GM21576 (cell line): ENCODE results near the gene STAT3.
"Not testable (repeated sequence)": the region's sequence is repeated elsewhere in the genome, so short reads cannot be mapped to it uniquely, and the experiment has no call there.

Experiments used
- ATAC-seq: cut with Tn5 transposase; IDR thresholded peaks from one replicate; pipeline ENCODE4 v1.9.1; 2021; ENCODE audit warnings: mild to moderate bottlenecking, moderate library complexity; ENCODE audit not compliant: unreplicated experiment

Gene STAT3

DNA sequence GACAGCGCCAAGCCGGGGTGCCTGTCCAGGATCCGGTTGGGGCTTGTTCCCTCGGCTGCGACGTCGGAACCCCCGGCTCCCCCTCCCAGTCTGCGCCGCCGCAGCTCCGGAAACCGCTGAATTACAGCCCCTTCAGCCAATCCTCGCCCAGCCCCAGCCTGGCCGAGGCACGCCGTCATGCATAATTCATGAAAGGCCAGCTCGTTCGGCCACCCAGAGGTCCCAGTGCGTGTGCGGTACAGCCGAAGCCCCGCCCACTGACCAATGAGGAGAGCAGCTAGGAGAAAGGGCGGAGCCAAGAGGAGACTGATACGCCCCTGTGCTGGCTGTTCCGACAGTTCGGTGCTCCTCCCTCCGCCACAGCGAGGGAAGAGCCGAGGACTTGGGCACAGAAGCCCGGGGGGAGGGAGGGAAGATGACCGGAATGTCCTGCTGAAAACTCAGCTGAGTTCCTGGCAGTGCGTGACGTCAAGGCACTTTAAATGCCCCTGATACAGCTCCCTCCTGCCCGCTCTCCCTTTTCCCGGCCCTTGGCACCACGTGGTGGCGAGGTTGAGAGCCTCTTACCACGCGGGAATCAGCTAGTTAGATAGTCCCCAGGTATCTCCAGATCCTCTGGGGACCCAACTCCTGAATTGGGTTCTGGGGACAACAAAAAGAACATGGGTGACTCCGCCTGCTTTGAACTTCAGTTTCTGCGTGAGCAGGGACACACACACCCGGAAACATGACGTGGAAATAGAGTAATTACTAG, at the start of gene STAT3:
Gene STAT3, minus strand, starts transcription at position 62 of the 754 bp plus-strand sequence. CDS start 39,926 bp downstream, outside the sequence.
- ATAC-seq, result peak; percentile 86

DNA sequence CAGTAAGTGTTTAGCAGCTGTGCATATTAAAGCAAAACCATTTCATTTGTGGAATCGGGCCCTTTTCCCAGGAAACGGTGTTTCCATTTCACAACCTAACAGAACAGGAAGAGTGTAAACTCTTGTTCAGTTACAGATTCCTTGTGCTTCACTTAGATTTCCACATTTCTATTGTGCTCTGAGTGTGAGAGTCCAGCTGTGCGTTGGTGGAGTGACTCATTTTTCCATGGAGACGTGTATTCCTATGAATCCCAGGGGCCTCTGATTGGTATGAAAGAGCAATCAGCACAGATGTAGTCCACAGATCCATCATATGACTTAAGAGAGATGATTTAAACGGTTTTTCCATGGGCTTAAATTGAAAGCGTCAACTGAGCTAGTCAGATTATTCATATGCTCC, 48.1 kb upstream of the STAT3 start:
- ATAC-seq, result no peak

DNA sequence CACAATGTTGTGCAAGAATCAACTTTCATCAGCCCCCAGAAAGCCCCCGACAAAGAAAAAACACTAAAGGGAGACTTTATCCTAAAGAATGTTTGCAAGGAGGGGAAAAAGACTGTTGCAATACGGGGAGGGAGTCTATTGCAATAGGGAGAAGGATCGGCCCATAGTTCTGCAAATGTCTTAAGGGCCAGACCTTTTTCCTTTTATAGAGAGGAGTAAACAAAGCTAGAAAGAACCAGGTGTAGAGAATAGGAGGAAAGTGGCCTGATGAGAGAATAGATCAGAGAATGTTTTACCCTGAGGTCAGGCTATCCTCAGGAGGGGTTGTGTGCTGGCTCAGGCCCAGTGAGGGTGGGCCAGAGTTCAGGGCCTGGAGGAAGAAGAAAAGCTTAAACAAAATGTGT, 43.5 kb upstream of the STAT3 start:
- no peak for ATAC-seq

DNA sequence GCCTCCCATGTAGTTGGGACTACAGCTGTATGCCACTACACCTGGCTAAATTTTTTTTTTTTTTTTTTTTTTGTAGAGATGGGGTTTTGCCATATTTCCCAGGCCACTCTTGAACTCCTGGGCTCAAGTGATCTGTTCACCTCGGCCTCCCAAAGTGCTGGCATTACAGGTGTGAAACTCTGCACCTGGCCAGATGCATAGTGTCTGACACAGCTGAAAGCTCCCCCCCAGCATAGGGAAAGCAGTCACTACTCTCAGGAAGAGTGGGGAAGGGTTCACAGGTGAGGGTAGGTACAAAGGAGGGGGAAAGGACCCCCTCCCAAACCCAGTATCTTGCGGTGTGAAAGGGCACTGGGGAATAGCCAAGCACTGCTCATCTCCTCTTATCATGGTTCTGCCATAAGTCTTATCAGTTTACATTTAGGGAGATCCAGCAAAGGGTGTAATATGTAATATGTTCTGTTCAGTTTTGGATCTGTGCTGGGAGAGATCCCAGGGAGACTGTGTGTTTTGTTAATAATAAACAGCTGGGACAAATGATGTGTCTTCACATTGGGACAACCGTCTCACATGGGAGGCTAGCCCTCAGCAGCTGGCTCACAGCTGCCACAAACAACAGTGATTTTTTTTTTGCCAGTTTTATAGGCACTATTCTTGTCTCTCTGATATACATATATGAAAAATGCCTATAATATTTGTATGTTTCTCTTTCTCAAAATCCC, 41.6 kb upstream of the STAT3 start:
- ATAC-seq, result no peak

DNA sequence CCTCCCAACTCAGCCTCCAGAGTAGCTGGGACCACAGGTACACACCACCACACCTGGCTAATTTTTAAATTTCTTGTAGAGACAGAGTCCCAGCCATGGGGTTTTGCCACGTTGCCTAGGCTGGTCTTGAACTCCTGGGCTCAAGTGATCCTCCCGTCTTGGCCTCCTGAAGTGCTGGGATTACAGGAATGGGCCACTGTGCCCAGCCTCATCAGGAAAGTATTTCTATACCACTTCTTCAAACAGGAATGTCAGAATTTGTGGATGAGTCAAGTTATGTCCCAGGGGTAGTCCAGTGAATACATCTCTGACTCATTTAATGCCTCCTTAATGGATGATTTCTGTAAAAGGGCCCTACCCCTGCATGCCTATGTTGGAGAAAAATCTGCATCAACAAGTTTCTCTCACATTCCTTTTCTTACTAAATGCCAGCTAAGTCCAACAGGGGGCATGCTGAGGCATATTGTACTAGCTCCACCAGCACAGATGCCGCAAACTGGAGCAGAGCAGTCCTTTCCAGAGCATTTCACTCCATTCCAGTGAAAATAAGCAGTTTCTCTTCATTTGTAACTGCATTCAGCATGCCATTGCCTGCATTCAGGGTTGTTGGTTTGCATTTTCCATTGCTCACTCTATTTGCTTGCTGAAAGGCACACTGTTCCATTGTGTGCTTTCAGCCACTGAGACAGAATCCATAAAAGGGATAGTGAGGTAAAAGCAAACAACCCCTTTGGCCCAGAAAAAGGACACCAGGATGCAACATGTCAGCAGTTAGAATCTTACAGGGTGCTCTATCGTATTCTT, 40.1 kb upstream of the STAT3 start:
- no peak for ATAC-seq

DNA sequence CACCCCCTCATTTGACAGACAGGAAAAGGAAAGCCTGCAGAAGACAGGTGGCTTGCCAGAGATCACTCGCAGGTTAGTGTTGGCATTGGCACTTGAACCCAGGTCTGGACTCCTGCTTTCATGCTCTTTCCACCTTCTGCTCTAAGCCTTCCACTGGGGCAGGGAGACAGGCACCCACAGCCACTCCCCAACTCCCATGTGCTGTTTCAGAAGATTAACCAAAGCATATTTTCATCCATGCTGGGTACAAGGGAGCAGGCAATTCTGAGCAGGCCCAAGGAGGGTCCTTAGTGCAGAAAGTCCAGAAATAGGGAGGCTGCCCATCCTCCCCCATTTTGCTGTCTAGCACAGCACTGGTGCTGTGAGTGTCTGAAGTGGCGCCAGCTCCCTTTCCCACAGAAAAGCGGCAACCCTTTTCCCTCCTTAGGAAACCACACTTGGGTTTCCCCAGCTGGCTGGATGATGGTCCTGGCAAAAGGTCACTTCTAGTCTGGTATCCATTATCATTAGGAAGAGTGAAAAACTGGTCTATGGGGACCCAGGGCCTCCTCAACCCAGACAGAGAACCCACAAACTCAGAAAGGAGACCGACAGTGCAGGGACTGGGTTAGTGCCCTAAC, 36.9 kb upstream of the STAT3 start:
- ATAC-seq, result no peak

DNA sequence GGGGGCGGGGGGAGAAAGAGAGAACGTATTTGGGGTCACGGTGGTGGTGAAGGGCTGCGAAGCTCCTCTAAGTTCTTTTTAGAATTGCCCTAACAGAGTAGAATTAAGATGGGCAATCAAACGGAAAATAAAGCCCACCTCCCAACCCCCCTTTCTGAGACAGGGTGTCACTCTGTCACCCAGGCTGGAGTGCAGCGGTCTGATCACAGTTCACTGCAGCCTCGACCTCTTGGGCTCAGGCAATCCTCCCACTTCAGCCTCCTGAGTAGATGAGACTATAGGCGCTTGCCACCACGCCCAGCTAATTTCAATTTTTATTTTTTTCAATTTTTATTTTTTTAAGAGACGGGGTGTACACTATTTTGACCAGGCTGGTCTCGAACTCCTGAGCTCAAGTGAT, 35.5 kb upstream of the STAT3 start:
- no peak for ATAC-seq

DNA sequence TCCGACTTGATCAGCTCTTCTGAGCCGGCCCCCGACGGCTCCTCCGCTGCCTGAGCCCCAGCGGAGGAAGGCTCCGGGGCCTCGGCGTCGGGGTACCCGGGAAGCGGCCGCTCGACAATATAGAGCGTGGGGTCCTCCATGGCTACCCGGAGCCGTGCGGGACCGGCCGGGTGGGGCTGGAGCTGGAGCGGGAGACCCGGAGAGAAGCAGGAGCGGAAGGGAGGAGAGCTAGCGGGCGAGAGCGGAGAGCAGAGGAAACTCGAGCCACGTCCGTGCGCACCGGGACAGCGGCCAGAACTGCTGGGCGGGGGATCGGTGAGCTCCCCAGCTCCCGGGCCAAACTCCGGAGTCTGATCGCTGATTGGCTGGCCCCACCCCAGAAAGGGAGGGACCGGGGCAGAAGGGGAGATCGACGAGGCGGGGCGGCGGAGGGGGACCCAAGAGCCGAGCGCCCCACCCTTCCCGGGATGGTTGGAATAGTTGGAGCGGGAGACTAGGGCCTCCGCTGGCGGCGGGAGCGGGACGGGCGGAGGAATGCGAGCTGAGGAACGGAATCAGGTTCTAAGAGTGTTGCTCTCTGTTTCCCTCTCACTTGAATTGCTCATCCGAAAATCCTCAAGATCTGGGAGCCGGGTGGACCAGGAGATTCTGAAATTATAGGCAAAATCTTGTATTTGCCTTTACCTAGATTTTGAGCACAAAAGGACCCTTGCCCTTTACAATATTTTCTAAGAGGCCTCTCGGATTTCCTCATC, 34.9 kb upstream of the STAT3 start, which contains the start of gene CAVIN1:
Gene CAVIN1, minus strand, starts transcription at position 299 of the 755 bp plus-strand sequence. Its CDS starts 159 bp downstream, at position 140.
- ATAC-seq, result no peak

DNA sequence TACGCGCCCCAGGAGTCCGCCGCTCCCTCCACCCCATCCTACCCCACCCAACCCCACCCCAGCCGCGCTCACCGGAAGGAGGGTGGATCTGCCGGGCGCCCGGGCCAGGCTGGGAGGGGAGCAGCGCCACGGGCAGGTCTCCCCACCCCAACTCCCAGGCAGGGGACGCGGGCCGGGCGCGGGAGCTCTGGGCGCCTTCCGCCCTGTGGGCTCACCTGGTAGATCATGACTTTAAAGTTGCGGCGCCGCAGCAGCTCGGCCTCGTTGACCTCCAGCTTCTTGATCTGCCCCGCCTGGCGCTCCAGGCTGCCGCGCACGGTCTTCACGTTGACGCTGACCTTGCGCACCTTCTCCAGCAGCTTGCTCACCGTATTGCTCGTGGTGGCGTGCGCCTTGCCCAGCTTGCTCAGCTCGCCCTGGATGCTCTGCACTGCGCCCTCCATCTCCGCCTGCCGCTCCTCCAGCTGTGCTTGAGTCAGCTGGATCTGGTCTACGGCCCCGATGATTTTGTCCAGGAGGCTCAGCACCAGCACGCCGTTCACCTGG, 34.2 kb upstream of the STAT3 start:
- no peak for ATAC-seq

DNA sequence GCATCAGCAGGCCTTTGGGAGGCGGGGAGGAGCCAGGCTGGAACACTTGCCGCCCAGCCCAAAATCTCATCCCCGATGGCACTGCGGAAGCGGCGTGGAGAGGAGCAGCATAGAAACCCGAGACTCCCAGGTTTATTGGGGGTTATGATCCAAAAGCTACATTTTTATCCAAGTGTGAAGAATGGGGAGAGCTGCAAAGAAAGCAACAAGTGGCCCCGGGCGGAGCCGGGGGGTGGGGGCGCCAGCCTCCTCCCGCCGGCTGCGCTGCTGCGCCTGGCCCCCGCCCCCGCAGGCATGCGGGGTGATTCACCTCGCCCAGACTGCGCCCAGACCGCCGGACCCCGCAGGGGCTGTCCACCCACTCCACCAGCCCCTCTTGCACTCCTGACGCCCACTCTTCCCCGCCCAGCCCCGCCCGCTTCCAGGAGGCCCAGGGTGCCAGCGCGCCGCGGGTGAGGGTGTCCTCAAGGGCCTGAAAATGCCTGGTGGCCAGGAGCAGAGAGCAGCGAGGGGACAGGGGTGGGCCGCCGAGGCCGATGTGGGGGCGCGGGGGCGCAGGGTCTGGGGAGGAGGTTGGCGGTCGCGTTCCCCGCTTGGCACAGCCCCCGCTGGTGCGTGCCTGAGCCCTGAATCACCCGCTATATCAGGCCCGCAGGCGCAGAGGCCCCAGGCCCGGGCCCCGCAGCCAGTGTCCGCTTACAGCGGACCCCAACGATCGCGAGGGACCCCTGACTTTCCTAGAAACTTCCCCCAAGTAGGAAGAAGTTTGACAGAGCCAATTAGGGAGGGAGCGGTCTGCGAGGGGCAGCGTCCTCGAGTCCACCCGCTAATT, 33.5 kb upstream of the STAT3 start:
- ATAC-seq, result no peak

DNA sequence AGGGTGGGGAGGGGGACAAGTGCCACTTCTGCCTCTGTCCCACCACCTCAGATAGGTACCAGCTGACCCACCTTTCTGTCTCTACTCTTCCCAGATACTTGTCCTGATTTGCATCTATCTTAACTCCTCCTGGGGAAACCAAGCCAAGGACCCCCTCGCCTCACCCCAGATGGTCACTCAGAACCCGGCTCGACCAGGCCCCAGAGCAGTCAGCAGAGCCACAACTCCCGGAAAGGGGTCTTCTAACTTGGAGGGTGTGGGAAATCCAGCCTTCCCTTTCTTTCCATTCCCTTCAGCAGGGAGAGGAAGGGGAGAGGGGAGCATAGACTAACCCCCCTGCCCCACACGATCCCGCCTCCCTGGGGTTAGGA, 32.9 kb upstream of the STAT3 start:
- no peak for ATAC-seq

DNA sequence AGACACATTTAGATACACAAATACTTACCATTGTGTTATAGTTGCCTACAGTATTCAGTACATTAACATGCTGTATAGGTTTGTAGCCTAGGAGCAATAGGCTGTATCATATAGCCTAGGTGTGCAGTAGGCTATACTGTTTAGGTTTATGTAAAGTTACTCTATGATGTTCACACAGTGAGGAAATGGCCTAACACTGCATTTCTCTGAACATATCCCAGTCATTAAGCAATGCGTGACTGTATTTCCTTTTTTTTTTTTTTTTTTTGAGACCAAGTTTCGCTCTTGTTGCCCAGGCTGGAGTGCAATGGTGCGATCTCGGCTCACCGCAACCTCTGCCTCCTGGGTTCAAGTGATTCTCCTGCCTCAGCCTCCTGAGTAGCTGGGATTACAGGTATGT, 29.7 kb upstream of the STAT3 start:
- not testable (repeated sequence) for ATAC-seq

DNA sequence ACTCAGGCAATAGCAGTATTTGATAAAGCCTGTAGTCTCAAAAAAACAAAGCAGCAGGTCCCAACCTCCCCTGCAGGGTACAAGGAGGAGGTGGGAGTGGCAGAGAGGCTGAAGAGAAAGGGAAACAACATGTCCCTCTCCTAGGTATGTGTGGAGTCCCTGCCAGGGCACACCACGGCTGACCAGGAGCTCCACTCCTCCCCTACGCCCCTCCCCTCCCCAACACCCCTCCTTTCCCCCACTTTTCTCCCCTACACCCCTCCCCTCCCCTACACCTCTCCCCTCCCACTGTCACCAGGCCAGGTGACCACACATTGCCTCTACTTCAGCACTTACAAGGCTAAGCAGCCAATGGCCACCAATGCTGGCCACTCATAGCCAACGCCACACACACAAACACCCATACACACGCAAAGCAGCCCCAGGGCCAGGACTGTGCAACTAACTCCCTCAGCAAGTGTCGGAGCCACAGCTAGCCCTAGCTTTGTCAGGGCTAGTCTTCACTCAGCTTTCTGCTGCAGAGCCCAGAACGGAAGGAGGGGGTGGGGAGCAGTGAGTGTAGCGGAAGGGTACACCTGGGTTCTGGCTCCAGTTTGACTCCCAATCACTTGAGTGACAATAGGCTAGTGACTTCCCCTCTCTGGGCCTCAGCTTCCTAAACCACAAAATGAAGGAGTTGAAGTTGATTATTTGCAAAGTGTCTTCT, 26.6 kb upstream of the STAT3 start:
- ATAC-seq, result no peak

DNA sequence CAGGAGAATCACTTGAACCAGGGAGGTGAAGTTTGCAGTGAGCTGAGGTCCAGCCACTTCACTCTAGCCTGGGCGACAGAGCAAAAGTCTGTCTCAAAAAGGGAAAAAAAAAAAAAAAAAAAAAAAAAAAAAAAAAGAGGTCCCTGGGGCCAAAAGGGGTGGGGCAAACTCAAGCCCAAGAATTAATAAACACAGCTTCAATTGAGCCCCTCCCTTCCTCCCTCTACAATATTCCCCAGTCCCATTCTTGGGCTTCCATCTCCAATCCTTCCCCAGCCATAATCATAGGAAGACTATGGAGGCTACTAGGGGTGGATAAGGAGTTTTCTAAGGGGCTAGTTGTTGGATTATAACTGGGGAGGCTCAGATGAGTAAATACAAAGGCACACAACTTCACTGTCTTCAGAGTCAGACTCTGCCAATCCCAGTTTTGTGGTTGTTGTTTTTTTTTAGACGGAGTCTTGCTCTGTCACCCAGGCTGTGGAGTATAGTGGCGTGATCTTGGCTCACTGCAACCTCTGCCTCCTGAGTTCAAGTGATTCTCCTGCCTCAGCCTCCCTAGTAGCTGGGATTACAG, 25.3 kb upstream of the STAT3 start:
- ATAC-seq, result no peak

DNA sequence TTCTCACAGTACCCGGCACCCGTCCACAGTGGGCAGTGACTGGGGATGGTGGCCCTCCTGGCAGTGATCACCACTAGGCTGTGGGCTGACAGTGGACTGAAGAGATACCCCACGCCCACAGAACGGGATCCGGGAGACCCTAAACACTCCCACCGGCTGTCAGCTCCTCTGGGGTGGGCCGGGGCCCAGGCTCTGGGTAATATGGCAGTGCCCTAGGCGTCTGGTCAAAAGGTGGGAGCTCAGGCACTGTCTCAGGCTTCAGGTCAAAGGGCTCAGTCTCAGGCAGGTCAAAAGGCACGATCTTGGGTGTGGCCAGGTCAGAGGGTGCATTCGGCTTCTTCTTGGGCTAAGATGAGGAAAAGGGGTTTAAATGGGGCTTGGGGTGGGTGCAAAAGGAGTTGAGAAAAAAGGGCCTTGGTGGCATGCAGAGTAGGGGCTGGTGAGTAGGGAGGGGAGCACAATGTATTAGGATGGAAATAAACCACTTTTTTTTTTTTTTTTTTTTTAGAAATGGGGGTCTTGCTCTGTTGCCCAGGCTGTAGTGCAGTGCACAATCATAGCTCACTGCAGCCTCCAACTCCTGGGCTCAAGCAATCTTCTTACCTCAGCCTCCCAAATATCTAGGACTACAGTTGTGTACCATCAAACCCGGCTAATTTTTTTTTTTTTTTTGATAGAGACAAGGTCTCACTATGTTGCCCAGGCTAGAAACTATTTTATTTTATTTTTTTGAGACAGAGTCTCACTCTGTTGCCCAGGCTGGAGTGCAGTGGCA, 23.9 kb upstream of the STAT3 start:
- no peak for ATAC-seq

DNA sequence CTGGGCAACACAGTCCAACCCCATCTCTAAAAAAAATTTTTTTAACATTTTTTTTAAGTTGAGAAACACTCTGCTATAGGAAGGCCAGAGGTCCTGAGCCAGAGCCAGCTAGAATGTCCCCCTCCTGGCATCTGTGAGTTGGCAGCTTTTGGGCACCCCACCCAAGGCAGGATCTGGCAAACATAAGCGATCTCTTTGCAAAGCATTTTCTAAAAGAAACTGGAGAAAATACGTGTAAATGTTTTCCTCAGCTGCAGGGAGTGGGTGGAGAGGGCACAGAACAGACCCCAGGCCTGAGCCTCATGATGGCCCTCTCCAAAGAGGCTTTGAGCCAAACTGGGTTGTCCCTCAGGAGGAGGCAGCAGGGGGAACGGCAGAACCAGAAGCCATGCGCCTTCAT, 23.1 kb upstream of the STAT3 start:
- no peak for ATAC-seq

DNA sequence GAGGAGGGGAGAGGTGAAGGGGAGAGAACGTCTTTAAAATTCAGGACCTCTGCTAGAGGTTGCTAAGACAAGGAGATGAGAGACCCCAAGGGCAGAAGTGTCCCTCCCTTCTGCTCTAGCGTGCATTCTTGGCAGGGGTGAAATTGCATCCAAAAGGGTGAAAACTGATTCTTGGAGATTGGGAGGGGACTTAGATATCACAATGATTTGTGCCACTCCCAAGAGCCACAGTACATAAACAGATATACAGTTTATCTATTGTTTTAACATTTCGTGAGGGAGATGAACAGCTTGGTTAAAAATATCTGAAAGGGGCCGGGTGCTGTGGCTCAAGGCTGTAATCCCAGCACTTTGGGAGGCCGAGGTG, 22.1 kb upstream of the STAT3 start:
- no peak for ATAC-seq
